ENCODE measurements around the gene RAET1L.

GRCh38 chr6:150024646-150025155 lies 631 bp downstream of the RAET1L start:
- TF ChIP-seq POLR2A (IDR thresholded peaks at IDR 0.05; ENCODE audit: low read depth) (no peak), EP300 (IDR thresholded peaks at IDR 0.05) (no peak), POLR2AphosphoS5 (IDR thresholded peaks at IDR 0.05) (no peak)
- TF ChIP-seq, protein P1, sequence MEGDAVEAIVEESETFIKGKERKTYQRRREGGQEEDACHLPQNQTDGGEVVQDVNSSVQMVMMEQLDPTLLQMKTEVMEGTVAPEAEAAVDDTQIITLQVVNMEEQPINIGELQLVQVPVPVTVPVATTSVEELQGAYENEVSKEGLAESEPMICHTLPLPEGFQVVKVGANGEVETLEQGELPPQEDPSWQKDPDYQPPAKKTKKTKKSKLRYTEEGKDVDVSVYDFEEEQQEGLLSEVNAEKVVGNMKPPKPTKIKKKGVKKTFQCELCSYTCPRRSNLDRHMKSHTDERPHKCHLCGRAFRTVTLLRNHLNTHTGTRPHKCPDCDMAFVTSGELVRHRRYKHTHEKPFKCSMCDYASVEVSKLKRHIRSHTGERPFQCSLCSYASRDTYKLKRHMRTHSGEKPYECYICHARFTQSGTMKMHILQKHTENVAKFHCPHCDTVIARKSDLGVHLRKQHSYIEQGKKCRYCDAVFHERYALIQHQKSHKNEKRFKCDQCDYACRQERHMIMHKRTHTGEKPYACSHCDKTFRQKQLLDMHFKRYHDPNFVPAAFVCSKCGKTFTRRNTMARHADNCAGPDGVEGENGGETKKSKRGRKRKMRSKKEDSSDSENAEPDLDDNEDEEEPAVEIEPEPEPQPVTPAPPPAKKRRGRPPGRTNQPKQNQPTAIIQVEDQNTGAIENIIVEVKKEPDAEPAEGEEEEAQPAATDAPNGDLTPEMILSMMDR (IDR thresholded peaks at IDR 0.05): no peak
